ENCODE results near the gene CDK9.

DNA sequence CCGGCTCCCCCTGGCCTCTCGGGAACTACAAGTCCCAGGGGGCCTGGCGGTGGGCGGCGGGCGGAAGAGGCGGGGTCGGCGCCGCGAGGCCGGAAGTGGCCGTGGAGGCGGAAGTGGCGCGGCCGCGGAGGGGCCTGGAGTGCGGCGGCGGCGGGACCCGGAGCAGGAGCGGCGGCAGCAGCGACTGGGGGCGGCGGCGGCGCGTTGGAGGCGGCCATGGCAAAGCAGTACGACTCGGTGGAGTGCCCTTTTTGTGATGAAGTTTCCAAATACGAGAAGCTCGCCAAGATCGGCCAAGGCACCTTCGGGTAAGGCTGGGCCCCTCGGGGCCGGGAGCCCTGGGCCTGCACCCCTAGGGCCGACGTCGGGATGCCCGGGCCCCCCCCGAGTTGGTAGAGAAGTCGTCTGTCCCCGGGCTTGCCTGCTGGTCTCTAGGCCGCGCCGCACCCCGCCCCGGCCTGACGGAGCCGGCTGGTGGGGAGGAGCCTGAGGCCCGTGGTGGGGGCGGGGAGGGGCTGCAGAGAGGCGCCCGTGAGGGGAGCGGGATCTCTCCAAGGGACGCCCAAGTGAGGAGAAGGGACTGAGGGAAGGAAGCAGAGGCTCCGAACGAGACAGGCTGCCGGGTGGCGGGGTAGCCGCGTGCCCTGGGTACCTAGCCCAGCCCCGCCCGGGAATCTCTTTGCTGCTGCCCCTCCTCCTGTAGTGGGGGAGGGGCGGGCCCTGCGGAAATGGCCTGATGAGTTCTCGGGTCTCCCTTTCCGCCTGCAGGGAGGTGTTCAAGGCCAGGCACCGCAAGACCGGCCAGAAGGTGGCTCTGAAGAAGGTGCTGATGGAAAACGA lies at the start of gene CDK9:
- TF ChIP-seq, protein P1, sequence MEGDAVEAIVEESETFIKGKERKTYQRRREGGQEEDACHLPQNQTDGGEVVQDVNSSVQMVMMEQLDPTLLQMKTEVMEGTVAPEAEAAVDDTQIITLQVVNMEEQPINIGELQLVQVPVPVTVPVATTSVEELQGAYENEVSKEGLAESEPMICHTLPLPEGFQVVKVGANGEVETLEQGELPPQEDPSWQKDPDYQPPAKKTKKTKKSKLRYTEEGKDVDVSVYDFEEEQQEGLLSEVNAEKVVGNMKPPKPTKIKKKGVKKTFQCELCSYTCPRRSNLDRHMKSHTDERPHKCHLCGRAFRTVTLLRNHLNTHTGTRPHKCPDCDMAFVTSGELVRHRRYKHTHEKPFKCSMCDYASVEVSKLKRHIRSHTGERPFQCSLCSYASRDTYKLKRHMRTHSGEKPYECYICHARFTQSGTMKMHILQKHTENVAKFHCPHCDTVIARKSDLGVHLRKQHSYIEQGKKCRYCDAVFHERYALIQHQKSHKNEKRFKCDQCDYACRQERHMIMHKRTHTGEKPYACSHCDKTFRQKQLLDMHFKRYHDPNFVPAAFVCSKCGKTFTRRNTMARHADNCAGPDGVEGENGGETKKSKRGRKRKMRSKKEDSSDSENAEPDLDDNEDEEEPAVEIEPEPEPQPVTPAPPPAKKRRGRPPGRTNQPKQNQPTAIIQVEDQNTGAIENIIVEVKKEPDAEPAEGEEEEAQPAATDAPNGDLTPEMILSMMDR (IDR thresholded peaks at IDR 0.05) = no peak
- peak; percentile 71 to 88 (median 76) for TF ChIP-seq POLR2A (IDR thresholded peaks at IDR 0.05)

Measured in body of pancreas (tissue), 4 donors.